ENCODE results near the gene SGF29.
"Not testable (repeated sequence)": the region's sequence is repeated elsewhere in the genome, so short reads cannot be mapped to it uniquely, and the experiment has no call there.

Gene SGF29

GRCh38 chr16:28556914-28557320 lies 3.2 kb downstream of the SGF29 start:
- no peak overlapping the region for H3K4me3 ChIP-seq (ENCODE audit: low read length)
- DNase-seq (ENCODE audit: low read depth, low spot score), result no peak

GRCh38 chr16:28558456-28558855 lies 4.7 kb downstream of the SGF29 start:
- DNase-seq (ENCODE audit: low read depth, low spot score), result no peak
- no peak overlapping the region for H3K4me3 ChIP-seq (ENCODE audit: low read length)

GRCh38 chr16:28561557-28562187 lies 8.0 kb downstream of the SGF29 start:
- no peak overlapping the region for H3K4me3 ChIP-seq (ENCODE audit: low read length)
- no peak for DNase-seq (ENCODE audit: low read depth, low spot score)

- H3K4me3 ChIP-seq (ENCODE audit: low read length), result no peak overlapping the region
- no peak for DNase-seq (ENCODE audit: low read depth, low spot score)
Observed at GRCh38 chr16:28562199-28562598, 8.5 kb downstream of the SGF29 start.

GRCh38 chr16:28563218-28563617 lies 9.5 kb downstream of the SGF29 start:
- H3K4me3 ChIP-seq (ENCODE audit: low read length), result no peak overlapping the region
- no peak for DNase-seq (ENCODE audit: low read depth, low spot score)

- not testable (repeated sequence) for H3K4me3 ChIP-seq (ENCODE audit: low read length); DNase-seq (ENCODE audit: low read depth, low spot score)
Observed at GRCh38 chr16:28566233-28566925, 12.7 kb downstream of the SGF29 start.

- H3K4me3 ChIP-seq (ENCODE audit: low read length), result no peak overlapping the region
- DNase-seq (ENCODE audit: low read depth, low spot score), result no peak
Observed at GRCh38 chr16:28567292-28567691, 13.6 kb downstream of the SGF29 start.

GRCh38 chr16:28569021-28569420 lies 15.3 kb downstream of the SGF29 start:
- no peak overlapping the region for H3K4me3 ChIP-seq (ENCODE audit: low read length)
- DNase-seq (ENCODE audit: low read depth, low spot score), result no peak

- no peak overlapping the region for H3K4me3 ChIP-seq (ENCODE audit: low read length)
- DNase-seq (ENCODE audit: low read depth, low spot score), result no peak
Observed at GRCh38 chr16:28569968-28570752, 16.4 kb downstream of the SGF29 start.

- no peak for DNase-seq (ENCODE audit: low read depth, low spot score)
- no peak overlapping the region for H3K4me3 ChIP-seq (ENCODE audit: low read length)
Observed at GRCh38 chr16:28572696-28573510, 19.2 kb downstream of the SGF29 start.

- no peak overlapping the region for H3K4me3 ChIP-seq (ENCODE audit: low read length)
- no peak for DNase-seq (ENCODE audit: low read depth, low spot score)
Observed at GRCh38 chr16:28573738-28574718, 20.3 kb downstream of the SGF29 start.

- DNase-seq (ENCODE audit: low read depth, low spot score), result no peak
- no peak overlapping the region for H3K4me3 ChIP-seq (ENCODE audit: low read length)
Observed at GRCh38 chr16:28574925-28575324, 21.2 kb downstream of the SGF29 start.

- no peak for DNase-seq (ENCODE audit: low read depth, low spot score)
Observed at GRCh38 chr16:28575446-28576109, 21.9 kb downstream of the SGF29 start.

GRCh38 chr16:28580726-28581315 lies 27.1 kb downstream of the SGF29 start:
- no peak overlapping the region for H3K4me3 ChIP-seq (ENCODE audit: low read length)
- DNase-seq (ENCODE audit: low read depth, low spot score), result no peak

More at GRCh38 chr16:28575446-28576109, 21.9 kb downstream of the SGF29 start:
- H3K4me3 ChIP-seq (ENCODE audit: low read length), result no peak overlapping the region

- no peak for DNase-seq (ENCODE audit: low read depth, low spot score)
- no peak overlapping the region for H3K4me3 ChIP-seq (ENCODE audit: low read length)
Observed at GRCh38 chr16:28585674-28586073, 32.0 kb downstream of the SGF29 start.

- no peak overlapping the region for H3K4me3 ChIP-seq (ENCODE audit: low read length)
- no peak for DNase-seq (ENCODE audit: low read depth, low spot score)
Observed at GRCh38 chr16:28586466-28586865, 32.7 kb downstream of the SGF29 start.

- no peak for DNase-seq (ENCODE audit: low read depth, low spot score)
- H3K4me3 ChIP-seq (ENCODE audit: low read length), result no peak overlapping the region
Observed at GRCh38 chr16:28587386-28587785, 33.7 kb downstream of the SGF29 start.

Measured in Jurkat, Clone E6-1 (cell line).